HepG2 (cell line): Measurements from ENCODE around the gene ZC3H8. TPM values are rescaled to one million over a fixed set of nuclear protein-coding genes. Genes with fewer than 3 reads are reported as not detected.
A peak's percentile ranks its signal among the peaks of the same experiment; 100 is the strongest.

ENCODE experiments used
- BCLAF1 ChIP-seq: fragments of 450-650 bp; IDR thresholded peaks from 2 replicates; pipeline ENCODE4 v1.6.1; 2017; ENCODE audit warnings: mild to moderate bottlenecking
- FIP1L1 ChIP-seq: fragments of 200-400 bp; formaldehyde crosslinking; IDR thresholded peaks from 2 replicates; pipeline ENCODE4 v1.6.1; 2018; ENCODE audit warnings: low read depth, mild to moderate bottlenecking, low read length, moderate library complexity, borderline replicate concordance; ENCODE audit not compliant: insufficient read depth
- FLYWCH1 ChIP-seq: sonication (generic); formaldehyde crosslinking; IDR thresholded peaks from 2 replicates; pipeline ENCODE4 v1.8.1; 2023; ENCODE audit warnings: mild to moderate bottlenecking, missing genetic modification reagents
- GTF3A ChIP-seq: sonication (generic); formaldehyde crosslinking; conservative IDR thresholded peaks from 2 replicates; pipeline ENCODE4 v1.4.0; 2020; ENCODE audit warnings: mild to moderate bottlenecking, missing genetic modification reagents
- HNRNPUL1 ChIP-seq: fragments of 200-400 bp; formaldehyde crosslinking; IDR thresholded peaks from 2 replicates; pipeline ENCODE4 v1.6.1; 2017; ENCODE audit warnings: low read depth, mild to moderate bottlenecking, low read length, moderate library complexity
- KDM6A ChIP-seq: IDR thresholded peaks from 2 replicates; pipeline ENCODE4 v1.6.1; 2016; ENCODE audit warnings: low read depth
- MAFF ChIP-seq: IDR thresholded peaks from 2 replicates; pipeline ENCODE4 v1.6.1; 2011; ENCODE audit warnings: low read depth, low read length, improper control_type of control experiment
- MLX ChIP-seq: IDR thresholded peaks from 2 replicates; pipeline ENCODE4 v1.6.1; 2016
- RAD21 ChIP-seq: fragments of 450-650 bp; formaldehyde crosslinking; IDR thresholded peaks from 2 replicates; pipeline ENCODE4 v1.5.0; 2020; ENCODE audit warnings: mild to moderate bottlenecking
- RCOR2 ChIP-seq: IDR thresholded peaks from 2 replicates; pipeline ENCODE4 v1.6.1; 2016; ENCODE audit warnings: missing biosample characterization, missing genetic modification reagents
- RNF2 ChIP-seq: fragments of 450-650 bp; conservative IDR thresholded peaks from 2 replicates; pipeline ENCODE4 v1.6.1; 2016; ENCODE audit warnings: low read depth
- SIN3A ChIP-seq: IDR thresholded peaks from 2 replicates; pipeline ENCODE4 v1.6.1; 2011; ENCODE audit warnings: low read depth, mild to moderate bottlenecking, control low read depth, low read length, borderline replicate concordance
- SP2 ChIP-seq: sonication (generic); formaldehyde crosslinking; IDR thresholded peaks from 2 replicates; pipeline ENCODE4 v1.5.1; 2020; ENCODE audit warnings: mild to moderate bottlenecking, missing genetic modification reagents
- ZBTB49 ChIP-seq: sonication (generic); formaldehyde crosslinking; IDR thresholded peaks from 2 replicates; pipeline ENCODE4 v1.4.0; 2020; ENCODE audit warnings: missing genetic modification reagents, borderline replicate concordance
- ZMYM3 ChIP-seq: sonication (generic); formaldehyde crosslinking; IDR thresholded peaks from 2 replicates; pipeline ENCODE4 v1.5.1; 2020; ENCODE audit warnings: mild to moderate bottlenecking, missing genetic modification reagents
- ZNF205 ChIP-seq: IDR thresholded peaks from 2 replicates; pipeline ENCODE4 v1.6.1; 2018; ENCODE audit warnings: missing biosample characterization, missing genetic modification reagents
- polyA plus RNA-seq, 8 experiments: library from polyadenylated mRNA; depleted of rRNA in 3 of 8; stranded (reverse) in 7 of 8; unstranded in 1 of 8; fragments of >200 nt; fragmentation: Illumina TruSeq in 4 of 8; extraction: Trizol in 4 of 8; gene quantifications; 2 replicates each; pipeline versions ENCODE4 v1.2.1 to v1.2.3, GENCODE V29; 2011 to 2016; ENCODE audit warnings: low read depth in 4 of 8, missing spikeins in 1 of 8, mixed read lengths in 1 of 8; ENCODE audit not compliant: insufficient read depth in 1 of 8
- total RNA-seq, 5 experiments: library from RNA; depleted of rRNA; stranded (reverse); fragments of >200 nt; fragmentation: Illumina TruSeq; extraction: Trizol; gene quantifications; 2 replicates each; pipeline ENCODE4 v1.2.3, GENCODE V29; 2016; ENCODE audit warnings: low read depth in 1 of 5
- TF ChIP-seq, protein P1 (sequence below): sonication (generic); formaldehyde crosslinking; IDR thresholded peaks from 2 replicates; pipeline ENCODE4 v1.8.1; 2023; ENCODE audit warnings: mild to moderate bottlenecking, missing genetic modification reagents
- TF ChIP-seq, protein P2 (sequence below): sonication (generic); formaldehyde crosslinking; IDR thresholded peaks from 2 replicates; pipeline ENCODE4 v1.5.1; 2020; ENCODE audit warnings: mild to moderate bottlenecking, missing genetic modification reagents

Gene ZC3H8
- total and polyA plus RNA-seq, 2 of the 13 experiments (the other 11 are each of a cell fraction or from before 2014, with no cell fraction given) = 4.5 to 17.0 TPM

DNA sequence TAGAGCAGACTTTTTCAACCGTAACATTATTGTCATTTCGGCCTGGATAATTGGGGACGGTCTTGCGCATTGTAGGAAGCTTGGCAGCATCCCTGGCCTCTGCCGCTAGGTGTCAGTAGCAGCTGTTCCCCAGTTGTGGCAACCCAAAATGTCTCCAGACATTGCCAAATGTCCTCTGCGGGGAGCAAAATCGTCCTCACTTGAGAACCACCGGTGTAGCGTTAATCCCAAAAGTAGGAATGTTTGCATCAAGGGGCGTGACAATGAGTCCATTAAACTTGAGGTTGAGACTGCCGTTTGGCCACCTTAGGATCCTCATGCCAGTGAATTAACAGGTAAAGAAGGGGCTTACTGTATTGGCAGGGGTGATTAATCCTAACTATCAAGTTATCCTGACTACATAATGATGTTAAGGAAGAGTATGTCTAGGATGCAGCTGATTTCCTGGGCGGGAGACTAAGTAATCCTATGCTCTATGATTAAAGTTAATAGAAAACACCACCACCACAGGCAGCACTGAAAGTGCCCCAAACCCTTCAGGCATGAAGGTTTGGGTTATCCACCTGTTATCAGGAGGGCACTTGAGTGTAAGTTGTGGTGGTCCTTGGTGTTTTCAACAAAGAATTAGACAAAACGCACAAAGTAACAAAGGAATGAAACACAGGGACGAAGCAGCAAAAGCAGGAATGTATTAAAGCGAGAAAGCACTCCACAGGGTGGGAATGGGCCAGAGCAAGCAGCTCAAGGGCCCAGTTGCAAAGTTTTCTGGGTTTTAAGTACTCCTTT lies 4.9 kb upstream of the ZC3H8 start (continued):
- no peak for TF ChIP-seq FLYWCH1 (CRISPR knock-in tag)
- TF ChIP-seq, protein P1, sequence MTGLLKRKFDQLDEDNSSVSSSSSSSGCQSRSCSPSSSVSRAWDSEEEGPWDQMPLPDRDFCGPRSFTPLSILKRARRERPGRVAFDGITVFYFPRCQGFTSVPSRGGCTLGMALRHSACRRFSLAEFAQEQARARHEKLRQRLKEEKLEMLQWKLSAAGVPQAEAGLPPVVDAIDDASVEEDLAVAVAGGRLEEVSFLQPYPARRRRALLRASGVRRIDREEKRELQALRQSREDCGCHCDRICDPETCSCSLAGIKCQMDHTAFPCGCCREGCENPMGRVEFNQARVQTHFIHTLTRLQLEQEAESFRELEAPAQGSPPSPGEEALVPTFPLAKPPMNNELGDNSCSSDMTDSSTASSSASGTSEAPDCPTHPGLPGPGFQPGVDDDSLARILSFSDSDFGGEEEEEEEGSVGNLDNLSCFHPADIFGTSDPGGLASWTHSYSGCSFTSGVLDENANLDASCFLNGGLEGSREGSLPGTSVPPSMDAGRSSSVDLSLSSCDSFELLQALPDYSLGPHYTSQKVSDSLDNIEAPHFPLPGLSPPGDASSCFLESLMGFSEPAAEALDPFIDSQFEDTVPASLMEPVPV (CRISPR knock-in tag) = no peak
- TF ChIP-seq ZNF205 = peak; percentile 41; the same call in 1 of the 2 replicates
- no peak for TF ChIP-seq BCLAF1
- TF ChIP-seq RNF2 = 0 out of 2 replicates have a peak, but pooled peaks have one; percentile 23
- no peak for TF ChIP-seq HNRNPUL1
- TF ChIP-seq RAD21 (CRISPR knock-in tag) = peak; percentile 94
- no peak for TF ChIP-seq KDM6A (CRISPR knock-in tag)
- no peak for TF ChIP-seq FIP1L1
- TF ChIP-seq, protein P2, sequence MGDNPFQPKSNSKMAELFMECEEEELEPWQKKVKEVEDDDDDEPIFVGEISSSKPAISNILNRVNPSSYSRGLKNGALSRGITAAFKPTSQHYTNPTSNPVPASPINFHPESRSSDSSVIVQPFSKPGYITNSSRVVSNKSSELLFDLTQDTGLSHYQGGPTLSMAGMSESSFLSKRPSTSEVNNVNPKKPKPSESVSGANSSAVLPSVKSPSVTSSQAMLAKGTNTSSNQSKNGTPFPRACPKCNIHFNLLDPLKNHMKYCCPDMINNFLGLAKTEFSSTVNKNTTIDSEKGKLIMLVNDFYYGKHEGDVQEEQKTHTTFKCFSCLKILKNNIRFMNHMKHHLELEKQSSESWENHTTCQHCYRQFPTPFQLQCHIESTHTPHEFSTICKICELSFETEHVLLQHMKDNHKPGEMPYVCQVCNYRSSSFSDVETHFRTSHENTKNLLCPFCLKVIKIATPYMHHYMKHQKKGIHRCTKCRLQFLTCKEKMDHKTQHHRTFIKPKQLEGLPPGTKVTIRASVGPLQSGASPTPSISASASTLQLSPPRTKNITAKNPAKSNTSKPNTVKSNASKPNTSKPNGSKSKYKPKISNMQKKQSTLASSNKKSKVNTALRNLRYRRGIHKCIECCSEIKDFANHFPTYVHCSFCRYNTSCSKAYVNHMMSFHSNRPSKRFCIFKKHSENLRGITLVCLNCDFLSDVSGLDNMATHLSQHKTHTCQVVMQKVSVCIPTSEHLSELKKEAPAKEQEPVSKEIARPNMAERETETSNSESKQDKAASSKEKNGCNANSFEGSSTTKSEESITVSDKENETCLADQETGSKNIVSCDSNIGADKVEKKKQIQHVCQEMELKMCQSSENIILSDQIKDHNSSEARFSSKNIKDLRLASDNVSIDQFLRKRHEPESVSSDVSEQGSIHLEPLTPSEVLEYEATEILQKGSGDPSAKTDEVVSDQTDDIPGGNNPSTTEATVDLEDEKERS = no peak
- TF ChIP-seq ZBTB49 (CRISPR knock-in tag) = no peak
- TF ChIP-seq ZMYM3 = no peak
- no peak for TF ChIP-seq RCOR2 (CRISPR knock-in tag)
- TF ChIP-seq MLX (CRISPR knock-in tag) = no peak
- no peak for TF ChIP-seq SP2 (CRISPR knock-in tag)
- TF ChIP-seq SIN3A = no peak
- TF ChIP-seq MAFF = no peak
- TF ChIP-seq GTF3A (CRISPR knock-in tag) = no peak
